K562 (cell line): ENCODE measurements around the gene ILK. TPM values are rescaled to one million over a fixed set of nuclear protein-coding genes. Genes with fewer than 3 reads are reported as not detected.

Source experiments
- ERF ChIP-seq: fragments of 450-650 bp; formaldehyde crosslinking; IDR thresholded peaks from 2 replicates; pipeline ENCODE4 v1.4.0; 2020; ENCODE audit warnings: mild to moderate bottlenecking, mixed read lengths
- MYC ChIP-seq, 2 experiments: fragments of 250-450 bp in 1 of 2; sonication (Bioruptor Pico) in 1 of 2; IDR thresholded peaks; 2 replicates each; pipeline versions ENCODE4 v1.5.1 to v1.6.1; 2012 to 2021; ENCODE audit warnings: low read depth in 2 of 2, borderline replicate concordance in 1 of 2, improper control_type of control experiment in 1 of 2, low read length in 1 of 2, mild to moderate bottlenecking in 1 of 2, moderate library complexity in 1 of 2
- NCOA2 ChIP-seq, 2 experiments: fragments of 450-650 bp; IDR thresholded peaks; 2 replicates each; pipeline ENCODE4 v1.6.1; 2018; ENCODE audit warnings: mild to moderate bottlenecking in 2 of 2, moderate library complexity in 1 of 2; ENCODE audit not compliant: partially characterized antibody in 2 of 2
- PHF8 ChIP-seq: fragments of 200-600 bp; sonication (generic); IDR thresholded peaks from 2 replicates; pipeline ENCODE4 v1.6.1; 2012; ENCODE audit warnings: mixed run types, mild to moderate bottlenecking, inconsistent platforms, low read length, moderate library complexity, borderline replicate concordance
- PTRF ChIP-seq: fragments of 450-650 bp; IDR thresholded peaks from 2 replicates; pipeline ENCODE4 v1.6.1; 2016; ENCODE audit warnings: mild to moderate bottlenecking, missing genetic modification characterization, missing compliant biosample characterization
- RAD21 ChIP-seq, 2 experiments: fragments of 250-450 bp in 1 of 2; fragments of 450-650 bp in 1 of 2; sonication (Bioruptor Pico) in 1 of 2; formaldehyde crosslinking in 1 of 2; IDR thresholded peaks in 1 of 2; conservative IDR thresholded peaks in 1 of 2; 2 replicates each; pipeline versions ENCODE4 v1.4.0 to v1.8.0; 2020 to 2022; ENCODE audit warnings: mild to moderate bottlenecking in 2 of 2, moderate library complexity in 1 of 2
- SMC3 ChIP-seq: conservative IDR thresholded peaks from 2 replicates; pipeline ENCODE4 v1.6.1; 2011; ENCODE audit warnings: low read depth, low read length, improper control_type of control experiment; ENCODE audit not compliant: insufficient read depth
- XRCC3 ChIP-seq: fragments of 450-650 bp; IDR thresholded peaks from 2 replicates; pipeline ENCODE4 v1.6.1; 2017; ENCODE audit warnings: mild to moderate bottlenecking, moderate library complexity
- ZNF347 ChIP-seq: fragments of 450-650 bp; formaldehyde crosslinking; IDR thresholded peaks from 2 replicates; pipeline ENCODE4 v1.4.0; 2020; ENCODE audit warnings: low read depth, mild to moderate bottlenecking, moderate library complexity
- polyA plus RNA-seq, 8 experiments: library from polyadenylated mRNA; depleted of rRNA in 4 of 8; stranded (reverse) in 5 of 8; unstranded in 3 of 8; fragments of >200 nt; fragmentation: Nextera tagmentation in 2 of 8; fragmentation: Illumina TruSeq in 1 of 8; extraction: Ambion mirVana in 2 of 8; extraction: Trizol in 1 of 8; gene quantifications; 2 replicates each; pipeline versions ENCODE4 v1.2.1 to v1.2.3, GENCODE V29; 2011 to 2014; ENCODE audit warnings: inconsistent platforms in 1 of 8, missing spikeins in 1 of 8
- total RNA-seq, 7 experiments: library from RNA; depleted of rRNA in 6 of 7; stranded (reverse); fragments of >200 nt in 6 of 7; fragmentation: Illumina TruSeq in 2 of 7; extraction: Trizol in 2 of 7; gene quantifications; 2 replicates each; pipeline versions ENCODE4 v1.2.1 to v1.2.3, GENCODE V29; 2011 to 2021; ENCODE audit warnings: low replicate concordance in 1 of 7
- TF ChIP-seq, protein P1 (sequence below): fragments of 450-650 bp; IDR thresholded peaks from 2 replicates; pipeline ENCODE4 v1.7.1; 2018; ENCODE audit warnings: mild to moderate bottlenecking, low read depth; ENCODE audit not compliant: partially characterized antibody
- TF ChIP-seq, protein P2 (sequence below), 2 experiments: fragments of 450-650 bp; IDR thresholded peaks; 2 replicates each; pipeline ENCODE4 v1.6.1; 2016; ENCODE audit warnings: mild to moderate bottlenecking in 2 of 2, borderline replicate concordance in 1 of 2, low read depth in 1 of 2, moderate library complexity in 1 of 2
- TF ChIP-seq, protein P3 (sequence below), 2 experiments: fragments of 450-650 bp in 1 of 2; sonication (generic) in 1 of 2; formaldehyde crosslinking in 1 of 2; IDR thresholded peaks in 1 of 2; conservative IDR thresholded peaks in 1 of 2; 2 replicates each; pipeline versions ENCODE4 v1.6.1 to v1.8.1; 2016 to 2023; ENCODE audit warnings: mild to moderate bottlenecking in 2 of 2, moderate library complexity in 2 of 2, inconsistent platforms in 1 of 2, missing genetic modification reagents in 1 of 2

The ILK gene
- total and polyA plus RNA-seq, 9 of the 15 experiments (the other 6 are each of a cell fraction or from before 2014, with no cell fraction given), result 43.3 to 95.9 (median 58.9) TPM

DNA sequence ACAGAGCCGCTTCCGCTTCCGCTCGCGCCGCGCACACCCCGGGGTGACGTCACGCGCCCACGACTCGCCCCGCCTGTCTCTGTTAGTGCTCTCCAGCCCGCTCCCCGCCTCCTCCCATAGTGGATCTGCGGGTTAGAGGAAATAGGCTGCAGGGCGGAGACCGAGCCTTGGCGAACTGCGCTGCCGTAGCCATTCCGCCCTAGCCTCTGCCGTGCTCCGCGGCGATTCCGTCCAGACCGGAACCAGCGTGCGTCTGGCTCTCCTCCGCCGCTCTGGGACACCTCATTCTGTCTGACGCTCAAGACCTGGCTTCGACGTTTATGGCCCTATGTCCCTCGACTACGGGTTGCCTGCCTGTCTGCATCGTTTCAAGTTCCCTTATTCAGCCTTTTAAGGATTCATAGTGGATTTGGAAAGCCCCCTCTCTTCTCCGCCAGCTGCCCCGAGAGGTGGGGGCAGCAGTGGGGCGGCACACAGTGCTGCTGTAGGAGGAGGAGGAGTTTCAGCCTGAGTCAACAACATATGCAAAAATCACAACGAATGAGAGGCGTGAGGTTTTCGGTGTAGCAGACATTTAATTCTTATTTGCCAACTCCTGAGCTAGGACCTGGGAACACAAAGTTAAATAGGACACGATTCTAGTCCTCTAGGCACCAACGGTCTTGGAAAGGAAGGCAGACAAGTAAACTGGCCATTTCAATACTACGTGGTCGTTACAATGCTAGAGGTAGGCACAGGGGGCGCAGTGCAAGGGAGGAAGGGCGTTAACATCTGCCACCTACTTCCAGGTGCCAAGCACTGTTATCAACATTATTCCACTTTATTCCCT is 8.9 kb downstream of the ILK start, which contains the start of gene TAF10 (continued):
- TF ChIP-seq, protein P1, sequence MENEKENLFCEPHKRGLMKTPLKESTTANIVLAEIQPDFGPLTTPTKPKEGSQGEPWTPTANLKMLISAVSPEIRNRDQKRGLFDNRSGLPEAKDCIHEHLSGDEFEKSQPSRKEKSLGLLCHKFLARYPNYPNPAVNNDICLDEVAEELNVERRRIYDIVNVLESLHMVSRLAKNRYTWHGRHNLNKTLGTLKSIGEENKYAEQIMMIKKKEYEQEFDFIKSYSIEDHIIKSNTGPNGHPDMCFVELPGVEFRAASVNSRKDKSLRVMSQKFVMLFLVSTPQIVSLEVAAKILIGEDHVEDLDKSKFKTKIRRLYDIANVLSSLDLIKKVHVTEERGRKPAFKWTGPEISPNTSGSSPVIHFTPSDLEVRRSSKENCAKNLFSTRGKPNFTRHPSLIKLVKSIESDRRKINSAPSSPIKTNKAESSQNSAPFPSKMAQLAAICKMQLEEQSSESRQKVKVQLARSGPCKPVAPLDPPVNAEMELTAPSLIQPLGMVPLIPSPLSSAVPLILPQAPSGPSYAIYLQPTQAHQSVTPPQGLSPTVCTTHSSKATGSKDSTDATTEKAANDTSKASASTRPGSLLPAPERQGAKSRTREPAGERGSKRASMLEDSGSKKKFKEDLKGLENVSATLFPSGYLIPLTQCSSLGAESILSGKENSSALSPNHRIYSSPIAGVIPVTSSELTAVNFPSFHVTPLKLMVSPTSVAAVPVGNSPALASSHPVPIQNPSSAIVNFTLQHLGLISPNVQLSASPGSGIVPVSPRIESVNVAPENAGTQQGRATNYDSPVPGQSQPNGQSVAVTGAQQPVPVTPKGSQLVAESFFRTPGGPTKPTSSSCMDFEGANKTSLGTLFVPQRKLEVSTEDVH, result peak; percentile 37
- 0 out of 2 replicates have a peak, but pooled peaks have one; percentile 7 for TF ChIP-seq ERF (CRISPR knock-in tag)
- TF ChIP-seq RAD21 (CRISPR knock-in tag; conservative IDR thresholded peaks at IDR 0.05 in 1 of 2, IDR thresholded peaks at IDR 0.05 in 1 of 2), result peak; percentile 24 to 30; a peak in 3 of 4 replicates
- TF ChIP-seq NCOA2 (IDR thresholded peaks at IDR 0.05; ENCODE audit: partially characterized antibody in 2 of 2), result no peak
- TF ChIP-seq, protein P2, sequence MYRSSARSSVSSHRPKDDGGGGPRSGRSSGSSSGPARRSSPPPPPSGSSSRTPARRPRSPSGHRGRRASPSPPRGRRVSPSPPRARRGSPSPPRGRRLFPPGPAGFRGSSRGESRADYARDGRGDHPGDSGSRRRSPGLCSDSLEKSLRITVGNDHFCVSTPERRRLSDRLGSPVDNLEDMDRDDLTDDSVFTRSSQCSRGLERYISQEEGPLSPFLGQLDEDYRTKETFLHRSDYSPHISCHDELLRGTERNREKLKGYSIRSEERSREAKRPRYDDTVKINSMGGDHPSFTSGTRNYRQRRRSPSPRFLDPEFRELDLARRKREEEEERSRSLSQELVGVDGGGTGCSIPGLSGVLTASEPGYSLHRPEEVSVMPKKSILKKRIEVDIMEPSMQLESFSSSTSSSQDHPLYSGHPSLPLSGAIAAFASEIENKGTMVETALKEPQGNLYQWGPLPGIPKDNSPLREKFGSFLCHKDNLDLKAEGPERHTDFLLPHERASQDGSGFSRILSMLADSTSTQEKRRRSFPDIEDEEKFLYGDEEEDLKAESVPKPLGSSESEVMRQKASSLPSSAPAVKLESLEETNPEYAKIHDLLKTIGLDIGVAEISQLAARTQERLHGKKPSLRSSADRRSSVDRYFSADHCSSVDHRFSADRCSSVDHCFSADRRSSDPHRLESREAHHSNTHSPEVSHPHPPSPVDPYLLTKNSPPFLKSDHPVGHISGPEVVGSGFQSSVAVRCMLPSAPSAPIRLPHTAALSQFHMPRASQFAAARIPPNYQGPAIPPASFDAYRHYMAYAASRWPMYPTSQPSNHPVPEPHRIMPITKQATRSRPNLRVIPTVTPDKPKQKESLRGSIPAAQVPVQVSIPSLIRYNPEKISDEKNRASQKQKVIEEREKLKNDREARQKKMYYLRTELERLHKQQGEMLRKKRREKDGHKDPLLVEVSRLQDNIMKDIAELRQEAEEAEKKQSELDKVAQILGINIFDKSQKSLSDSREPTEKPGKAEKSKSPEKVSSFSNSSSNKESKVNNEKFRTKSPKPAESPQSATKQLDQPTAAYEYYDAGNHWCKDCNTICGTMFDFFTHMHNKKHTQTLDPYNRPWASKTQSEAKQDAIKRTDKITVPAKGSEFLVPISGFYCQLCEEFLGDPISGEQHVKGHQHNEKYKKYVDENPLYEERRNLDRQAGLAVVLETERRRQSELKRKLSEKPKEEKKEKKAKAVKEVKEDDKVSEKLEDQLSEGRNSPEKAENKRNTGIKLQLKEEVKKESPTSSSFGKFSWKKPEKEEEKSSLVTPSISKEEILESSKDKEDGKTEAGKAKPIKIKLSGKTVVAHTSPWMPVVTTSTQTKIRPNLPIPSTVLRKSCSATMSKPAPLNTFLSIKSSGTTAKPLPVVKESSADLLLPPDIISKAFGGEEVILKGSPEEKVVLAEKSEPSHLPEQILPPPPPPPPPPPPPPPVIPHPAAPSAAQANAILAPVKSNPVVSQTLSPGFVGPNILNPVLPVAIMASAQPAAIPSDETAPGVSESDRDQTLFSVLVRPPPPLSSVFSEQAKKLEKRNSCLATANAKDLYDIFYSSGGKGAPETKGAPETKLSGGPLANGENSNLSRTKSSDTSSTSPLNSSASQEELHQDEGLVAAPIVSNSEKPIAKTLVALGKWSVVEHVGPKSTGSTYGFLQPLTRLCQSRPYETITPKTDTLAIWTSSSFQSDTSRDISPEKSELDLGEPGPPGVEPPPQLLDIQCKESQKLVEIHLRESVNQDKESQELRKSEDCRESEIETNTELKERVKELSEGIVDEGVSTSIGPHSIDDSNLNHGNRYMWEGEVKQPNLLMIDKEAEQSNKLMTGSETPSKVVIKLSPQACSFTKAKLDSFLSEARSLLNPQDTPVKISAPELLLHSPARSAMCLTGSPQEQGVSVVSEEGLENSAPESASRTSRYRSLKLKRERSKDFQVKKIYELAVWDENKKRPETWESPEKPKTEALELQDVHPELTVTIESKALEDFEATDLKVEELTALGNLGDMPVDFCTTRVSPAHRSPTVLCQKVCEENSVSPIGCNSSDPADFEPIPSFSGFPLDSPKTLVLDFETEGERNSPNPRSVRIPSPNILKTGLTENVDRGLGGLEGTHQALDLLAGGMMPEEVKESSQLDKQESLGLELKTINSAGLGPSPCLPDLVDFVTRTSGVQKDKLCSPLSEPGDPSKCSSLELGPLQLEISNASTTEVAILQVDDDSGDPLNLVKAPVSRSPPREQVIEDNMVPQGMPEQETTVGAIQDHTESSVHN (IDR thresholded peaks at IDR 0.05; ENCODE audit: borderline replicate concordance in 1 of 2, low read depth in 1 of 2), result no peak
- no peak for TF ChIP-seq ZNF347 (CRISPR knock-in tag)
- peak; percentile 80 for TF ChIP-seq MYC (IDR thresholded peaks at IDR 0.05; ENCODE audit: low read depth, low read length)
- peak; percentile 79; the same call in 1 of the 2 replicates for TF ChIP-seq MYC (CRISPR knock-in tag; IDR thresholded peaks at IDR 0.05; ENCODE audit: borderline replicate concordance, low read depth)
- TF ChIP-seq PHF8, result peak; percentile 83; the same call in 1 of the 2 replicates
- no peak for TF ChIP-seq XRCC3
- TF ChIP-seq PTRF, result no peak
- 0 out of 2 replicates have a peak, but pooled peaks have one; percentile 27 for TF ChIP-seq SMC3
- TF ChIP-seq, protein P3, sequence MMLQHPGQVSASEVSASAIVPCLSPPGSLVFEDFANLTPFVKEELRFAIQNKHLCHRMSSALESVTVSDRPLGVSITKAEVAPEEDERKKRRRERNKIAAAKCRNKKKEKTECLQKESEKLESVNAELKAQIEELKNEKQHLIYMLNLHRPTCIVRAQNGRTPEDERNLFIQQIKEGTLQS (IDR thresholded peaks at IDR 0.05), result peak; percentile 97
- TF ChIP-seq, protein P3 (CRISPR knock-in tag; conservative IDR thresholded peaks at IDR 0.05), result no peak; the same call in 1 of the 2 replicates
